Activated T-cell treated with anti-CD3 and anti-CD28 coated beads, Interleukin-2, amount 50 U/mL, for 1 hour (primary cell): Measurements from ENCODE around the gene ACO2.
A peak's percentile ranks its signal among the peaks of the same experiment; 100 is the strongest.
"Not testable (repeated sequence)": the region's sequence is repeated elsewhere in the genome, so short reads cannot be mapped to it uniquely, and the experiment has no call there.

ENCODE experiments used
- DNase-seq: peaks from one replicate; pipeline ENCODE4 v3.0.0-alpha.2; 2020

The ACO2 gene

GRCh38 chr22:41448189-41448808 is 20.6 kb upstream of the ACO2 start:
- peak; percentile 83 for DNase-seq

- no peak for DNase-seq
Observed at GRCh38 chr22:41458161-41458728, 10.7 kb upstream of the ACO2 start.

GRCh38 chr22:41459431-41459830 is 9.5 kb upstream of the ACO2 start:
- DNase-seq: no peak

GRCh38 chr22:41460071-41460470 is 8.8 kb upstream of the ACO2 start:
- not testable (repeated sequence) for DNase-seq

- DNase-seq: no peak
Observed at GRCh38 chr22:41461901-41462300, 7.0 kb upstream of the ACO2 start.

- no peak for DNase-seq
Observed at GRCh38 chr22:41469218-41469851, 418 bp downstream of the ACO2 start.

GRCh38 chr22:41470886-41471285 is 2.0 kb downstream of the ACO2 start:
- DNase-seq: no peak

GRCh38 chr22:41471568-41471967 is 2.7 kb downstream of the ACO2 start:
- DNase-seq: no peak

GRCh38 chr22:41474872-41475451 is 6.0 kb downstream of the ACO2 start:
- no peak for DNase-seq

GRCh38 chr22:41478473-41478872 is 9.6 kb downstream of the ACO2 start:
- DNase-seq: no peak

GRCh38 chr22:41478891-41479521 is 10.1 kb downstream of the ACO2 start:
- no peak for DNase-seq

GRCh38 chr22:41479671-41480396 is 10.9 kb downstream of the ACO2 start:
- no peak for DNase-seq

- no peak for DNase-seq
Observed at GRCh38 chr22:41480397-41480735, 11.4 kb downstream of the ACO2 start.

GRCh38 chr22:41481131-41481830 is 12.4 kb downstream of the ACO2 start:
- no peak for DNase-seq

GRCh38 chr22:41481925-41482318 is 13.0 kb downstream of the ACO2 start:
- no peak for DNase-seq

- no peak for DNase-seq
Observed at GRCh38 chr22:41482319-41482935, 13.5 kb downstream of the ACO2 start.

GRCh38 chr22:41485033-41485432 is 16.1 kb downstream of the ACO2 start:
- DNase-seq: no peak

GRCh38 chr22:41487037-41487935 is 18.4 kb downstream of the ACO2 start:
- DNase-seq: no peak

- no peak for DNase-seq
Observed at GRCh38 chr22:41488076-41488475, 19.2 kb downstream of the ACO2 start.

- no peak for DNase-seq
Observed at GRCh38 chr22:41488596-41489385, 19.9 kb downstream of the ACO2 start.
